ENCODE data around the gene CPNE8.
"Not testable (repeated sequence)": the region's sequence is repeated elsewhere in the genome, so short reads cannot be mapped to it uniquely, and the experiment has no call there.

The CPNE8 gene

GRCh38 chr12:38745601-38746000 lies 159.8 kb downstream of the CPNE8 start:
- no peak for TF ChIP-seq CTCF (conservative IDR thresholded peaks at IDR 0.05; ENCODE audit: low read depth, low read length)
- H3K4me3 ChIP-seq (ENCODE audit: low read length): no peak overlapping the region
- no peak for DNase-seq (ENCODE audit: low read depth)

GRCh38 chr12:38744041-38744440 lies 161.3 kb downstream of the CPNE8 start:
- no peak for DNase-seq (ENCODE audit: low read depth)
- TF ChIP-seq CTCF (conservative IDR thresholded peaks at IDR 0.05; ENCODE audit: low read depth, low read length): no peak
- no peak overlapping the region for H3K4me3 ChIP-seq (ENCODE audit: low read length)

- not testable (repeated sequence) for H3K4me3 ChIP-seq (ENCODE audit: low read length); DNase-seq (ENCODE audit: low read depth)
Measured at GRCh38 chr12:38742496-38742895, 162.9 kb downstream of the CPNE8 start.

DNA sequence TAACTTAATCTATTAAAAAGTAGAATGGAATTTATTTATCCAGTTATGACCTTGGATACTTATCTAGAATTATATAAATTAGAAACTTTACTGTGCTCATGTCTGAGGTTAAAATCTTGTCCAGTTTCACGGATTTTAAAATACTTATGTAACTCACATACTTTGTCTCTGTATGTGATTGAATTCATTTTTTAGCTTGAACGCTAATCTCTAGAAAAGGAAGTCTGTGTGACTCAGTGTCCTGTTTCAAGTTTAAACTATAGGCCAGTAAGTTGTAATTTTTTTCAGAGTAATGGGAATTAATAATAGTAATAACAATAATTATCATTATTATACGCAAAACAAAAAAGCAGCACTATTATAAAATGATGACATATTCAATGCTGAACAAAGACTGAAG lies 168.6 kb downstream of the CPNE8 start:
- TF ChIP-seq CTCF (conservative IDR thresholded peaks at IDR 0.05; ENCODE audit: low read depth, low read length): no peak
- peak; percentile 10 for DNase-seq (ENCODE audit: low read depth)
- H3K4me3 ChIP-seq (ENCODE audit: low read length): no peak overlapping the region

DNA sequence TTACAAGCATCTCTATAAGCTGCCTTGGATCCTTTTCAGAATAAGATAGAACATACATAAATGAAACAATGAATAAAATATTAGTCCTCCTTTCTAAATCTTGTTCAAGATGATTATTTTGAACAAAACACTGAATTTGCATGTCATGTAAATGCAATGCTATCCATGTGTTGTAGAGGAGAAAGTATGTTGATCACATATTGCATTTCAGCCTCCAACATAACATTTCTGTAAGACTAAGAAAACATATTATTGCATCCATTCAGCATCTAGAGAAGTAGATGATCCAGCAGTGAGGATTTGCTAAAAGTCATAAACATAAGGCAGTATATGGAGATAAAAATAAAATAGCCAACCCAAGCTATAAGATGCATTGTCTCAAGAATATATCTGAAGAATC lies 172.6 kb downstream of the CPNE8 start:
- no peak overlapping the region for H3K4me3 ChIP-seq (ENCODE audit: low read length)
- DNase-seq (ENCODE audit: low read depth): no peak
- no peak for TF ChIP-seq CTCF (conservative IDR thresholded peaks at IDR 0.05; ENCODE audit: low read depth, low read length)

GRCh38 chr12:38728894-38729293 lies 176.5 kb downstream of the CPNE8 start:
- TF ChIP-seq CTCF (conservative IDR thresholded peaks at IDR 0.05; ENCODE audit: low read depth, low read length): no peak
- DNase-seq (ENCODE audit: low read depth): no peak
- no peak overlapping the region for H3K4me3 ChIP-seq (ENCODE audit: low read length)

- H3K4me3 ChIP-seq (ENCODE audit: low read length): no peak overlapping the region
- DNase-seq (ENCODE audit: low read depth): no peak
- TF ChIP-seq CTCF (conservative IDR thresholded peaks at IDR 0.05; ENCODE audit: low read depth, low read length): no peak
Measured at GRCh38 chr12:38721611-38722252, 183.7 kb downstream of the CPNE8 start.
